AG08395 (cell line): ENCODE measurements around the gene MS4A7.
"Not testable (repeated sequence)": the region's sequence is repeated elsewhere in the genome, so short reads cannot be mapped to it uniquely, and the experiment has no call there.

ENCODE experiments used
- DNase-seq: peaks from one replicate; pipeline ENCODE4 v3.0.0; 2012; ENCODE audit warnings: mixed read lengths, low spot score

Gene MS4A7, protein sequence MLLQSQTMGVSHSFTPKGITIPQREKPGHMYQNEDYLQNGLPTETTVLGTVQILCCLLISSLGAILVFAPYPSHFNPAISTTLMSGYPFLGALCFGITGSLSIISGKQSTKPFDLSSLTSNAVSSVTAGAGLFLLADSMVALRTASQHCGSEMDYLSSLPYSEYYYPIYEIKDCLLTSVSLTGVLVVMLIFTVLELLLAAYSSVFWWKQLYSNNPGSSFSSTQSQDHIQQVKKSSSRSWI

DNA sequence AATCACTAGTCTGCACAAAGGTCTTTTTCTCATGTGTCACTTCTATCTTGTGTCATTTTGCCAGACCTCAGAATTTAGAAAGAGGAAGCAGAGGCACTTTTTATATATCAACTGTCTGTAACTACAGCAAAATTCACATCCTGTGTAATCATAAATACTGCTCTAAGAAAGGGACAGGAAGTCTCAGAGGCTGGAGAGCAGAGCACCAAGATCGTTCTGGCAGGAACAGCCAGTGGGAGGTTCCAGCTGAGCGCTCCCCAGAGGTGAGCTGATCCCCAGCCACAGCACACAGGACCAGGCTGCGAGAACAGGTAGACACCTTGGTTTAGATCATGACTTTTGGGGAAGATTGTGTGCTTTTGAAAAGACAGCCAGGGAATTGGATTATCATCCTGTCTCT, at the start of gene MS4A7:
MS4A7 (plus strand) TSS at position 179 of the 400 bp plus-strand sequence. CDS start 4,610 bp downstream, outside the sequence.
- DNase-seq = no peak

DNA sequence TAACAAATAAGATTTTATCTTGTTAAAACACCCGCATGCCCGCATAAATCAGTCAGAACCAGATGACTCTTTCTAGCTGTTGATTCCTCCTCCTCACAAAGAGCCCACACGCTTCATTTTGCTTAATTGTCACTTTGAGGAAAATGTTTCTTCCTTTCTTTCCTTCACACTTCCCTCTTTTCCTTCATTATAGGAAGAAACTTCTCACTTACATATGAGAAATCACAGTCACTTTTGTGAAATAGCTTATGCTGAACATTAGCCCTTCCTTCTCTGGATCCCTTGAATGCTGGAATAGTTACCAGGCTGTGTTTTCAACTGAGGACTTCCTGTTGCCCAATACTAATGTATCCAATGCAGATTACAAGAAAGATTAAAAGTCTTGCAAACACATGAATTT, 45.5 kb upstream of the MS4A7 start:
- no peak for DNase-seq

DNA sequence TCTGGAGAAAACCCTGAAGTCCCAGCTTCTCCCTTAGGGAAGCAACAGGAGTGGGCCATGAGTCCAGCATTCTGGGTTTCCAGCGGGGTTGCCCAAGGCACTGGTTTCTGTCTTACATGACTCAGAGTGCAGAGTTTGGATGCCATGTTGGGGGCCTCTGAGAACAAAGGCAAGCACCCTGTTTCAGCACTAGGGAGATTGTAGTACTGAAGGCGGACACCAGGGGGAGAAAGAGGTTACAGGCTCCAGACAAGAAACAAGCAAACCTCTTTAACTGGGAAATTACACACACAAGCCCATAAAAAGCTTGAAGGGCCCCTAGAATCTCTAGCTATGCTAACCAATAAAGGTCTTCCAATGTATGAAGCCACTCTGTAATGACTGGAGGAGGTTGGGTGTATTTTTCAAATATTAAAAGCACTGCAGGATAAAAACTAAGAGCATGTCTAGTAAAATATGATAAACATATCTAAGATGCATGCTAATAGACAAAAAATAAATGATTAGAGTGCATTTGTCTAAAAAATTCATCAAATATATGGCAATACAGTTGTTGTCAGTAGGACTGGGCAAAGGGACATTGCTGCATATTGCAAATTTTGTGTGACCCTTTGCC, 44.2 kb upstream of the MS4A7 start:
- DNase-seq = peak; percentile 11

DNA sequence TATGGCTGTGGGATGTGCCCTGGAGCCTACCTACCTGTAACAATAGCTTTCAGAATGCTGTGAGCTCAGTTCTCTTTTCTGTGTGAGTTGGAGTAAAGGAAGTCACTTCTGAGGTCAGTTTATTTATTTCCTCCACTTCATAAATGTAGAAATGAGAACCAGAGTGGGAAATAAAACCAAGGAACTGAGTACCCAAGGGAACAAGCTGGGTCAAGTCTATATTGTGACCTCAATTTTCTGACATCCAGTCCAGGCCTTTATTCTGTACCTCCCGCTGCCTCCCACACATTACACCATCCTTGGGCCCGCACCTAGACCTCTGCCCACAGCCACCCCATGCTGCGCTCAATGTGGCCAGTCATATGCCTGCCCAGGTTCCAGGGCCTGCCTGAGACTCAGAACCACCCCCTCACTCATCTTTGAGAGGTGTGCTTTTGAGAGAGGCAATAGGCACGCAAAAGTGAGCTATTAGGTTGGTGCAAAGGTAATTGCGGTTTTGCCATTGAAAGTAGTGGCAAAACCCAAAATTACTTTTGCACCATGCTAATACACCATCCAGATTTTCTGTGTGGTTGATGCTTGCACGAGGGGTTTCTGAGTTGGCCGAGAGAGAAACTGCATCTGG, 41.5 kb upstream of the MS4A7 start:
- DNase-seq = no peak

DNA sequence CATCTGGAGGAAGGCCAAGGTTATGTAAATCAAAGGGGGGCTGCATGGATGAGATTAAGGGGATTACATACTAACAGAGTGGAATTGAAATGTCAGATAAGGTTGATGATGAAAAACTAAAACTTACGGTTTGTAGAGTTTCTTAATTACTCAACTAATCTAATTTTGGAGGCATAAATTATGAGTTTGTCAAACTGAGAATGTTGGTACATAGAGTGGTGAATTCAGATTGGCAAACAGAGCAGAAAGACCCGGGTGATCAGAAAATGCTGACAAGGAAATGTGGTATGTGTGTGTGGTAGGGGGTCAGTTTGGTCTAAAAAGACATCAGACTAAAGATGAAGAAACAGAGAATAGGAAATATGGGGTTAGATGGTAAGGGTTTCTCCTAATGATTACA, 40.3 kb upstream of the MS4A7 start:
- no peak for DNase-seq

DNA sequence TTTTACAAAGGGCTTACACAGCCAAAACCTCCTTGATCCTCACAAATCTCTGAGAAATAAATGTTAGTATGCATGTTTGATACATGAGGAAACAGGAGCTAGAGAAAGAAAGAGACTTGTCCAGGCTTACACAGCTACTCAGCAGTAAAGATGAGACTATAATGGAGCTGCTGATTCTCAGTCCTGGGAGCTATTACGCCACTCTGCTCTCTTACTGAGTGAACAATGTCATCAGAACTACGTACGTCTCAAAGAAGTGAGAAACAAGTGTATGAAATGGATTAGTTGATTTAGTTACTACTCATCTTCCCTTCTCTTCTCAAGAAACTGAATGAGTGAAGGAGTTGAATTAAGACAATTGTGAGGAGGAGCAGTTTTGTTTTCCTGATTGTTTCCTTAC, 39.0 kb upstream of the MS4A7 start:
- no peak for DNase-seq

DNA sequence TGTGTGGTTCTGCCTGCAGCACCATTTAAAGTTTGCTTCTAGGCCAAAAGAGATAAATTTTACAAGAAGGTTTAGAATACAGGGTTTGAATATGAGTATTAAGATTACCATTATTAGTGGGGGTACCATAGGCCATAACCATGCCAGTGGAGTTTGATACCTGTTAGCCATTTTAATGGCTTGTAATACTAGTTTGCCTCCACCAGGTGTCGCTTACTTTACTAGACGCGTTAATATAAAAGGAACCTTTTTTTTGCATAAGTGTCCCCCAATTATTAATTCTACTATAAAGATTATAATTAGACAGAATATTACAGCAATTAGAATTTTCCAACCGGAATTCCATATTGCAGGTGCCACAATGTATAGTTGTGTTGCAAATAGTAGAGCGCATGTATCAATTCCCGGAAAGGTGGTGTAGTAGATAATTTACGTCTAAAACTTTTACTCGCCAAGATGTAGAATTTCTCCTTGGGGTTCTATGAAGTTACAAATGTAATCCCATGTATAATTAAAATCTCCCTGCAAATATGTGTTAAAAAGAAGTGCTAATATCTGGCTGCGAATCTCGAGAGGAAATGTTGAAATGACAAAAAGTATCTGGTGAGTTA, 35.1 kb upstream of the MS4A7 start:
- no peak for DNase-seq

DNA sequence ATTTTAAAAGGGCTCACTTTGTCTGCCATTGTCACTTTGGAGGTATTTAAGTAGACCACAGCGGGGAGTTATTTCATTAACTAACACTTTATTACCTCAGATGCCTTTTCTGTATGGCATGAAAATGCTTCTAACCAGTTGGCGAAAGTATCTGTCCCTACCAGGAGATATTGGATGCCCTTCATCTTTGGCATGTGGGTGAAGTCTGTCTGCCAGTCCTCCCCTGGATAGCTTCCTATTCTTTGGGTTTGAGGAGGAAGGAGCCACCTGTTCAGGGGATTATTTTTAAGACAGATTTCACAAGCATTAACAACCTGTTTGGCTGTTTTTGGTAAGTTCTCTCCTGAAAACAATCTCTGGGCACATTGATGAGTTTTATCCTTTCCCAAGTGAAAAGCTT, 34.2 kb upstream of the MS4A7 start:
- no peak for DNase-seq

DNA sequence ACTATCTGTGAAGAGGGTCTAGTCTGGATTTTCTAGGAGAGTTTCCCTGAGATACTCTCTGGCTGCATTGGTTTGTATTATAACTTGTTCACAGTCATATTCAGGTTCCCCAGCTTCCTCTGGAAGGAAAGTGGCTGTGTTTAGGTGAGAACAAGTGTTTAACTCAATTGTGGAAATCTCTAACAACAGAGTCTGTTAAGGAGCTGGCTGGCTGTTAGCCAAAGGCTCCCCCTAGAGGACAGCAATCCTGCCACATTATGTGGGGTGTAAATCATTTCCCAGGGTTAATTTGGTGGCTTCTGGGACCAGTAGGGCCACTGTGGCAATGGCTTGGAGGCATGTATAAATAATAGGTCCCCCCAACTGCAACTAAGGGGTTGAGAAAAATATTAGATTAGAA, 32.8 kb upstream of the MS4A7 start:
- no peak for DNase-seq

DNA sequence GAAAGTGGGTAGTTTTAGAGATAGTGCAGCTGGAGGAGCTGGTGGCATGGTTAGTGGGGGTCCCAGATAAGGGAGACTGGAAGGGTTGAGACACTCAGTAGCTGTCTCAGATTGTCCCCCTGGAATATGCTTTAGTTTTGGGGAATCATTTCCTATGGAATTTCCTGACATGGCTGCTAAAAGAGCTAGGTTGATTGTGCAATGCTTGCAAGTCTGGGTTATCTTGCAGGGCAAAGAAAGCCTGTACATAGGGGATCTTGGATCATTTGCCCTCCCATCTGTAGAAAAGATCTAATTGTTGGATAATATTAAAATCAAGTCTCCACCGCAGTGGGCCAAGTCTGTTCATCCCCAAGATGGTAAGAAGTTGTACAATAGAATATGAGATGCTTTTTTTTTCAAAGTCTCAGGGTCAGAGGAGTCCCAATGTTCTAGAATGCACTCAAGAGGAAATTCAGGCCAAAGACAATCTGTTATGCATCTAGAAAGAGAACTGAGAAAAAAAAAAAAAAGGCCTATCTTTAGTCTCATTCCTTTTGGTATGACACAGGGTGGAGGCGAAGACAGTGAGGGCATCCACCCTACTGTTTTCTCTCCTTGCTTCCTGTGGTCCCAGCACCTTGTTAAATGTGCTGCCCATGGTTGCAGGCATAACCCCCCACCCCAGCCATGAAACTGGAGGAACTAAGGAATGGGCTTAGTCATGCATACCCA, 31.1 kb upstream of the MS4A7 start:
- no peak for DNase-seq

DNA sequence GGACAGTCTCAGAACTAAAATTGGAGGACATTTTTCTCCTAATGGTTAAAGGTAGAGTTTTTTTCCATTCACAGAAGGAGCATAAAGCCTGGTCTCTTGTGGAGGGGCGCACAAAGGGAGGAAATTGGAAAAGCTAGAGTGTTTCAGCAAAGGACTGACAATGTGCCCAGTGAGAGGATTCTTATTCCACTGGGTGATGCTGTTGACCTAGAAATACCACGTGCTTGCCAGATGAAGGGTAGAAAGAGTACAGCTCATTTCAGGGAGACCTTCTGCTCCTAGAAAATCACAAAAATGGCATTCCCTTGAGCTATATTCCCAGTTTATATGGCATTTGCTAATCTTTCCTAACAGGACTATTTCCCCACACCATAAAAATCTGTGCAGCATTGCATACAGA, 30.2 kb upstream of the MS4A7 start:
- no peak for DNase-seq

DNA sequence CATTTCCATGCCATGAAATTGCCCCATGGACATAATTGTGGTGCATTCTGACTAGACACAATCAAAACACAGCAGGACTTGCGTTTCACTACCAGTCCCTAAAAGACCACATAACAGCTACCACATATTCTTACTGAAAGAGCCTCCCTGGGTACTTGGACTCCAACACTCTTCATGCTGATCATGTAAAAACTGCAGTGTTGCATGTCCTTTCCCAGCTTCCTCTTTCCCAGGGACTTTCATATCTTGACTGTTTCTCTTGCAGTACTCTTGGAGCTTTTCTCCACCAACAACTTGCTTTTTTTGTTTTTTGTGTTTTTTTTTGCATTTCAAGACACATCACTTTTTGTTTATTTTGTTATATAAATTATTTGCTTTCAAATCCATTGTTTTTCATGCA, 28.3 kb upstream of the MS4A7 start:
- DNase-seq = no peak

DNA sequence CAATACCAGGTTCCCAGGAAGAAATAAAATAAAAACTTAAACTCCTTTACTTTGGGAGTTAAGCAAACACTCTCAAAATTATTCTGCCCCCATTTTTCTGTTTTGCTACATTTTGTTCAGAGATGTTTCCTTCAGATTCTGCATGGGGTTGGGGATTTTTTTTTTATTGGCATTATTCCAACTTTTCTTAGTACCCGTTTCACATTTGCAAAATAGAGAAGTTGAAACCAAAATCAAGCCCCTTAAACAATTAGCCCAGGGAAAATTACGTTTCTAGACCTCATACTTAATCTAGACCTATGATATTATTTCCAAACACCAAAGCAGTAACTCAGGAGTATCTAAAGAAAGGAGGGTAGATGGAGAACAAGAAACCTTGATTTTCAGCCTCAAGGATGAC, 20.6 kb upstream of the MS4A7 start:
- no peak for DNase-seq

DNA sequence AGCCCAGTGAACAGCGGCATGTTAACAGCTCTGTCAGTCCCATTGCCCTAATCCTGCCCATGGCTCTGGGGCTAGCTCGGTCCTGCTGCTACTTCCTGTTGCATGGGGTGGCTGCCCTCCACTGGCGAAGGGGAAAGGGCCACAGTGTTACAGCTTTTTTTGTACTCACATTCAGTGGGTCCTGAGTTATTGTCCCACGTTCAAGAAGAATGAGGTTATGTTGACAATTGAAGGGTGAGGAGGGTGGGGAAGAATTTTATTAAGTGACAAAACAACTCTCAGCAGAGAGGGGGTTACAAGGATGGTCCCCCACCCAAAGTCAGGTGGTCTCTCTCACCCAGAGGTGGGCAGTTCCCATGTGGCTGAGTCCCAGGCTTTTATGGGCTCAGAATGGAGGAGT, 17.7 kb upstream of the MS4A7 start:
- DNase-seq = no peak

DNA sequence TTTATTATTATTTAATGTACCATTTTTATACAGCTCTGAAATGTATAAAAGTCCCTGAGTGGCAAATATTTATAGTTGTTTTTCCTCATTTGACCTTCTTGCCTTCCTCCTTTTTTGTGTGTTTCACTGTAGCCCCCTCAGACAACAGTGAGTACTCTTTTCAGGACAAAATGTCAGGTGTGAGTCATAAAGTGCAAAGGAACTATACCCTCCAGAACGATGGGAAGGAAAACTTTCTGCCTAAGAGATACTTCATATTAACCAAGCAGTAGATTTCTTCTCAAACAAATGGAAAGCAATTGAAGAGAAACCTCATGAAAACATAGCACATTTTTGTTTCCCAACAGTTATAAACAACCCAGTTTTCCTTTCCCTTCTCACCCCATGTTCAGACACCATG, 16.1 kb upstream of the MS4A7 start:
- DNase-seq = no peak

DNA sequence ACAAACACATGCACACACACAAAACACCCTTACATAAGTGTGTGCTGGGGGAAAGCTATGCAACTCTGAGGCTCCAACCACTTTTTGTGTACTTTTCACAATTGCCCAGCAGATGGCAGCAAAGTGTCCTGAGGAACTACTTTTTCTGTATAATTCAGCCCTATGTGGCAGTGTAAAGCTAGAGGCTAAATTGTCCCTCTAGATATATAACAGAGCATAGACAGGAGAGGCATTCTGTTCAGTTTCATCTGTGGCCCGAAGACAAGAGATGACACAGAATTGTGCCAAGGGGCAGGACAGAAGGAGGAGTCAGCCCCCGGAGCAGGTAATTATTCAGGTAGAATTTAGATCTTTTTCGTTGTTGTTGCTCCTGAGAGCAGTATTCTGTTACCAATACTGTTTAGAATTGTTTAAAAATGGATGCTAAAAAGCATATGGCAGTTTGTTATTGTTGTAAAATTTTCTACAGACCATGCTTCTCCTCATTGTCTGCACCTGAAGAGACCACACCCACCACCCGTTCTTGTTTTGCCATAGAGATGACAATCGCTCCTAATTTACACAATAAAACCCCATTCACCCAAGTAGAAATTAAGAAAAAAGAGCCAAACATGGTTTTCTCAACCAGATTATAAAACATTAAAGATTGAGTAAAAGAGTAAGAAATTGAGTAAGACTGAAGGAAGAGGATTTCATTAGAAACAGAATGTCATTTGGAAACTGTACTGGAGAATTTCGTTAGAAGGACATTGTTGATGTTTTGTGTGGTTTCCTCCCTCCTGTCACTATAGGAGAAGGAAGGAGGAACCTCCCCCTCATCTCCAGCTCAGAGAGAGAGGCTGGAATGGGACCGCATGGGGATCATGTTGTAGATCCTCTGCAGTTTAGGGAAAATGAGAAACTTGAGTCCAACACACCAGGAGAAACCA, 14.5 kb upstream of the MS4A7 start:
- DNase-seq = peak; percentile 53

DNA sequence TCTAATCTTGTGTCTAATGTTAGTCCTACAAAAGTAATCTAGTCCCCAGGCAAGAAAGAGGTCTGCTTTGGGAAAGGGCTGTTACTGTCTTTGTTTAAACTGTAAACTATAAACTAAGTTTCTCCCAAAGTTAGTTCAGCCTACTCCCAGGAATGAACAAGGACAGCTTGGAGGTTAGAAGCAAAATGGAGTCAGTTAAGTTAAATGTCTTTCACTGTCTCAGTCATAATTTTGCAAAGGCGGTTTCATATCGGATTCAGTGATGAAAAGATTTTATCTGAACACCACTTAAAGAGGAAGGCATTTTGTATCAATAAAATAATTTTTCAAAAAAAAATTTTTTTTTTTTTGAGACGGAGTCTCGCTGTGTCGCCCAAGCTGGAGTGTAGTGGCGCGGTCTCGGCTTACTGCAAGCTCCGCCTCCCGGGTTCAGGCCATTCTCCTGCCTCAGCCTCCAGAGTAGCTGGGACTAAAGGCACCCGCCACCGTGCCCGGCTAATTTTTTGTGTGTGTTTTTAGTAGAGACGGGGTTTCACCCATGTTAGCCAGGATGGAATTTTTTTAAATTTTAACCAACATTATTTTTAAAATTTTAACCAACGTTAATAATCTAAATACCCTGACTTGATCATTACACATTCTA, 11.9 kb upstream of the MS4A7 start:
- DNase-seq = not testable (repeated sequence)

DNA sequence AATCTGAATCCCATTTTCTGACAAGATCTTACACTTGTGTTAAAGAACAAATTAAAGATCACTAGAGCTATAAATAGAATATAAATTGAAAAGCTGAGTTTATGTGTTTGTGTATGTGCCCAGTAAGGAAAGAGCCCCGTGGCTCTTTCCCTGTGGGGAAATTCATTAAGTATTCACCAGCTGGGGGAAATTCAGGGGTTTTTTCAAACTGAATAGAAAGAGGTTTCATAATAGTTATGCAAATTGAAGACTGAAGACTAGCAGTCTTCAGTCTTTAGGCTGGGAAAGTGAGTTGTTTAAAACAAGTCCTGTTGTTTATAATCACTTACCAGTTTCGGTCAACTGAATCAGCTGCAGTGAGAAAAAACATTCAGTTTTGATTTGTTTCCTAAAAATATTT, 11.3 kb upstream of the MS4A7 start:
- DNase-seq = no peak

DNA sequence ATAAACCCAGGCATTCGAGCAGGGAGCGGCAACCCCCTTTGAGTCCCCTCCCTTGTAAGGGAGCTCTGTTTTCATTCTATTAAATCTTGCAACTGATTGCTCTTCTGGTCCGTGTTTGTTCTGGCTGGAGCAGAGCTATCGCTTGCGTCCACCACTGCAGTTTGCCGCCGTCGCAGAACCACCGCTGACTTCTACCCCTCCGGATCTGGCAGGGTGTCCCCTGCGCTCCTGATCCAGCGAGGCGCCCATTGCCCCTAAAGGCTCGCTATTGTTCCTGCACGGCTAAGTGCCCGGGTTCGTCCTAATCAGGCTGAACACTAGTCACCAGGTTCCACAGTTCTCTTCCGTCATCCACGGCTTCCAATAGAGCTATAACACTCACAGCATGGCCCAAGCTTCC, 10.4 kb upstream of the MS4A7 start:
- no peak for DNase-seq

DNA sequence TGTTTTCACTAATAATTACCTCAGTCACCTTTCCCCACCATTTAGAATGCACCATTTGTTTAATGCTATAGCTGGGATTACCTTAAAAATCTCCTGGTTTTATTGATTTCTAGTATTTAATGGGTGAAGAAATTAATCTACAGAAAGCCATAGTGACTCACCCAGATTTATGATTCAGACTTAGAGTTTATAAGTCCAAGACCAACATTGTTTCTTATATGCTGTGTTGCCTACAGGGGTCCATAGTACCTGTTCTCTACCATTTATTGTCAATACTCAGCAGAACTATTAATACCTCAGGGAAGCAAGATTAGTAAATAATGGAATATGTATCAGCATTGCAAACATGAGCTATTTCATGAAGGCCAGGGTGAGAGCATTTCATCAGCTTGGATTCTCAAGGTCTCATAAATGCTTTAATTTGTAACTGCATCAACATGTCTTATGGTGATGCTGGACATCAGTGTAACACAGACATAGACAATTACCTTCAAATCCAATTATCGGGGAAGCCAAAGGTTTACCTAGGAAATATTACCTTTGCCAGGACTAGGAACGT, 8.0 kb upstream of the MS4A7 start:
- DNase-seq = no peak

DNA sequence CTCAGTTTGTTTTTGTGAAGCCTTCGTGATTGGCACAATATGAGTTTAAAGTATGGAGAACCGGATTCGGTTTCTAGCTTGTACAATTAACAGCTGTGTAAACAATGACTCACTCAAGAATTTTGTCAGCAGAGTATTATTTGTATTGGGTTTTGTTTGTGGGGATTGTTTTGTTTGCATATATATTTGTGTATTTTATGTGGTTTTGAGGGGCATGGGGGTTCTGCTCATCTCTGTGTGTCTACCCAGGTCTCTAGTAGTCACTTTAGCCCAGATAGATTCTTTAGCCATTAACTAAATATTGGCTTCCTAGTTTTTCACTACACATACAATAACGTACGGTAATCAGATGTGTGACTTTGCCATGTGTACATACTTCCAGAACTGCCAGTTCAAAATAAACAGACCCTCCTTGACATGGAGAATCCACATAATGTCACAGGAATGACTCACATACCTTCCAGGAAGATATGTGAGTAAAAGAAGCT, 7.5 kb upstream of the MS4A7 start:
- no peak for DNase-seq
